Measurements from ENCODE around the gene RFESD.

DNA sequence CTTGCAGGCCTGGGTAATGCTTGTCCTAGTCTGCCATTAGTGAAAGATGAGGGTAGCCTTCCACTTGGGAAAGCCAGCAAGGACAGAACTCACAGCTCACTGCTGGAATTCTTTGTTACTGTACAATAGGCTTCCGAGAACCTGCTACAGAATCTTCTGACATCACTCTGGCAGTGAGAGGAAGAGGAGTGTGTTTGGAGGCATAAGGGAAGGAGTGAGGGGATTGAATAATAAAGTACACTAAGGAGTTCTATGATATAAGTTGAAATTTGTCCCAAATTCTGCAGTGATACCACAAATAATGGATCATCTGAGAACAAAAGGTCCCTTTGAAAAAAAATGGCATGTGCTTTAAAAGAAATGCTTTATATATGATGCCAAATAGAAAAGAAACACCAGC lies 36.3 kb downstream of the RFESD start, which contains the start of gene SPATA9:
- TF ChIP-seq, protein P1, sequence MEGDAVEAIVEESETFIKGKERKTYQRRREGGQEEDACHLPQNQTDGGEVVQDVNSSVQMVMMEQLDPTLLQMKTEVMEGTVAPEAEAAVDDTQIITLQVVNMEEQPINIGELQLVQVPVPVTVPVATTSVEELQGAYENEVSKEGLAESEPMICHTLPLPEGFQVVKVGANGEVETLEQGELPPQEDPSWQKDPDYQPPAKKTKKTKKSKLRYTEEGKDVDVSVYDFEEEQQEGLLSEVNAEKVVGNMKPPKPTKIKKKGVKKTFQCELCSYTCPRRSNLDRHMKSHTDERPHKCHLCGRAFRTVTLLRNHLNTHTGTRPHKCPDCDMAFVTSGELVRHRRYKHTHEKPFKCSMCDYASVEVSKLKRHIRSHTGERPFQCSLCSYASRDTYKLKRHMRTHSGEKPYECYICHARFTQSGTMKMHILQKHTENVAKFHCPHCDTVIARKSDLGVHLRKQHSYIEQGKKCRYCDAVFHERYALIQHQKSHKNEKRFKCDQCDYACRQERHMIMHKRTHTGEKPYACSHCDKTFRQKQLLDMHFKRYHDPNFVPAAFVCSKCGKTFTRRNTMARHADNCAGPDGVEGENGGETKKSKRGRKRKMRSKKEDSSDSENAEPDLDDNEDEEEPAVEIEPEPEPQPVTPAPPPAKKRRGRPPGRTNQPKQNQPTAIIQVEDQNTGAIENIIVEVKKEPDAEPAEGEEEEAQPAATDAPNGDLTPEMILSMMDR (IDR thresholded peaks at IDR 0.05), result no peak
- TF ChIP-seq POLR2A (IDR thresholded peaks at IDR 0.05), result no peak
